HFFc6 (cell line): ENCODE measurements around the gene RPH3AL. TPM values are rescaled to one million over a fixed set of nuclear protein-coding genes. Genes with fewer than 3 reads are reported as not detected.
A peak's percentile ranks its signal among the peaks of the same experiment; 100 is the strongest.

Source experiments
- DNase-seq: peaks from one replicate; pipeline ENCODE4 v3.0.0-alpha.2; 2018
- H3K27ac Mint-ChIP-seq: 2 replicates; pipeline ENCODE4 v1.8.0; 2020; ENCODE audit warnings: mild to moderate bottlenecking, mixed read lengths
- H3K27me3 Mint-ChIP-seq: 2 replicates; pipeline ENCODE4 v1.8.0; 2021; ENCODE audit warnings: mild to moderate bottlenecking, moderate library complexity, mixed read lengths; ENCODE audit not compliant: insufficient read depth
- H3K36me3 Mint-ChIP-seq: 2 replicates; pipeline ENCODE4 v1.8.0; 2021; ENCODE audit warnings: low read depth, mixed read lengths
- H3K4me1 Mint-ChIP-seq: 2 replicates; pipeline ENCODE4 v1.8.0; 2020; ENCODE audit warnings: low read depth, mixed read lengths
- H3K4me3 Mint-ChIP-seq: 2 replicates; pipeline ENCODE4 v1.8.0; 2020; ENCODE audit warnings: mild to moderate bottlenecking, moderate library complexity, mixed read lengths
- H3K9me3 Mint-ChIP-seq: 2 replicates; pipeline ENCODE4 v1.8.0; 2020; ENCODE audit warnings: mild to moderate bottlenecking, mixed read lengths
- total RNA-seq, 6 experiments: library from RNA; stranded (reverse); fragmentation: NEBNext Ultra II Directional; extraction: Animal tissue kit (Norgen Biotek cat#: 25700); gene quantifications; 2 replicates in 1 of 6; 3 replicates in 5 of 6; pipeline ENCODE4 v1.2.3, GENCODE V29; 2021
- TF ChIP-seq, protein P1 (sequence below): fragments of 200-600 bp; sonication (generic); IDR thresholded peaks from 2 replicates; pipeline ENCODE4 v1.5.0; 2021; ENCODE audit warnings: antibody characterized with exemption, mild to moderate bottlenecking

The RPH3AL gene
- total RNA-seq, 6 experiments from 2014 or later = 1.4 to 2.4 (median 2.0) TPM

DNA sequence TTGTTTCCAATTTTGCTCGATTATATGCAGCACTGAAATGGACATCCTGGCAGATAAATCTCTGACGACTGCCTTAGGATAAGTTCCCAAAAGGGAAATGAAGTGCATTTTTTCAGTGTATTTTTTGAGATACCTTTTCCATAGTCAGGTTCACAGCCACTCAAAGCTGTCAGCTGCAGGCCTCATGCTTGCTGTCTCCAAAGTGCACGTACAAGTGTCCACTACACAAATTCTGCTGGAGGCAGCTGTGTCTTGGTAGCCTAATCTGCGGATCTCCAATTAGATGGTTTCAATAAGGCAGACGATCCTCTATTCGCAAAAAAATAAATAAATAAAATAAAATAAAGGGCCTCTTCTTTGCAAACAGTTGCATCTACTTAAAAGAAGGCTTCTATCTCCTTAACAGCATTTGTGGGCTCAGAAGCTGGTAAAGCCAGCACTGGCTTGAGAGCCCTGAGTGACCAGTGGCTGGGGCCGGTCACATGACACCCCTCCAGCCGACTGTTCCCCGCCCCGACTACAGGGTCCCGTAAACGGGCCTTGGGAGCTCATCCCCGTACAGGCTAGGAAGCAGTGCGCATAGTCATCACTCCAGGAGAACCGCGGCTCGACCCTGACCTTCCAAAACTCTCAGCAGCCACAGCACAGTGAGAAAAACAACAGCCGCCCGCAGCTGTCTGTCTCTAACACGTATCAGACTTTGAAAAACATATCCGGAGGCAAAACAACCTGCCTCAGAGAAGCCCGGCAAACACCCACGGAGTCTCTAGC, 18.8 kb downstream of the RPH3AL start:
- Mint-ChIP-seq H3K27me3 (peaks cover 28% of the 10 kb centered on the region), H3K27ac (no peak overlapping the region), H3K4me1 (no peaks in the 10 kb centered on the region), H3K36me3 (no peaks in the 10 kb centered on the region), H3K4me3 (0 out of 2 replicates have a peak overlapping the region, but pooled peaks have one; percentile 42), H3K9me3 (no peaks in the 10 kb centered on the region)
- DNase-seq = no peak
- TF ChIP-seq, protein P1, sequence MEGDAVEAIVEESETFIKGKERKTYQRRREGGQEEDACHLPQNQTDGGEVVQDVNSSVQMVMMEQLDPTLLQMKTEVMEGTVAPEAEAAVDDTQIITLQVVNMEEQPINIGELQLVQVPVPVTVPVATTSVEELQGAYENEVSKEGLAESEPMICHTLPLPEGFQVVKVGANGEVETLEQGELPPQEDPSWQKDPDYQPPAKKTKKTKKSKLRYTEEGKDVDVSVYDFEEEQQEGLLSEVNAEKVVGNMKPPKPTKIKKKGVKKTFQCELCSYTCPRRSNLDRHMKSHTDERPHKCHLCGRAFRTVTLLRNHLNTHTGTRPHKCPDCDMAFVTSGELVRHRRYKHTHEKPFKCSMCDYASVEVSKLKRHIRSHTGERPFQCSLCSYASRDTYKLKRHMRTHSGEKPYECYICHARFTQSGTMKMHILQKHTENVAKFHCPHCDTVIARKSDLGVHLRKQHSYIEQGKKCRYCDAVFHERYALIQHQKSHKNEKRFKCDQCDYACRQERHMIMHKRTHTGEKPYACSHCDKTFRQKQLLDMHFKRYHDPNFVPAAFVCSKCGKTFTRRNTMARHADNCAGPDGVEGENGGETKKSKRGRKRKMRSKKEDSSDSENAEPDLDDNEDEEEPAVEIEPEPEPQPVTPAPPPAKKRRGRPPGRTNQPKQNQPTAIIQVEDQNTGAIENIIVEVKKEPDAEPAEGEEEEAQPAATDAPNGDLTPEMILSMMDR = no peak

- peak; percentile 14 for DNase-seq
- H3K27ac Mint-ChIP-seq = no peak overlapping the region
These were observed 19.9 kb downstream of the RPH3AL start for GRCh38 chr17:332558-333322.

DNA sequence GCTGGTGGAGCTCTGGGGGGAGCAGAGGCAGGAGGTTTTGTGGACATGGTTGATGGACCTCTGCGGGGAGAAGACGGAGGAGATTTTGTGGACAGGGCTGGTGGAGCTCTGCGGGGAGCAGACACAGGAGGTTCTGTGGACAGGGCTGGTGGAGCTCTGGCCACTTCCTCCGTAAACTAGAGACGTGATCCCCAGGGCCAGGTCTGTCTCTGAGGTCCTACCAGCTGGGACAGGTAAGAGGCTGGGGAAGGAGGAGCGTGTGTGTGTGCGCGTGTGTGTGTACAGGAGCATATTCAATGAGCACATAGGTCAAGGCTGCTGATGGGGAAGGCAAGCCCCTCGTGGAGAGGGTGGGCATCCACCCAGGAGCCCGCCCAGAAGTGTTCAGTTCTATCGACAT, 20.6 kb downstream of the RPH3AL start:
- Mint-ChIP-seq H3K4me3 (no peak overlapping the region), H3K9me3 (no peaks in the 10 kb centered on the region), H3K27me3 (peaks cover 34% of the 10 kb centered on the region), H3K27ac (no peak overlapping the region), H3K36me3 (no peaks in the 10 kb centered on the region), H3K4me1 (no peaks in the 10 kb centered on the region)
- DNase-seq = no peak
- TF ChIP-seq, protein P1 = no peak

More at GRCh38 chr17:332558-333322, 19.9 kb downstream of the RPH3AL start:
- H3K36me3 Mint-ChIP-seq = no peaks in the 10 kb centered on the region
- H3K4me1 Mint-ChIP-seq = no peaks in the 10 kb centered on the region
- peaks cover 28% of the 10 kb centered on the region for H3K27me3 Mint-ChIP-seq
- TF ChIP-seq, protein P1 = no peak
- H3K4me3 Mint-ChIP-seq = no peak overlapping the region
- H3K9me3 Mint-ChIP-seq = no peaks in the 10 kb centered on the region

- Mint-ChIP-seq H3K27me3 (peaks cover 32% of the 10 kb centered on the region), H3K9me3 (no peaks in the 10 kb centered on the region), H3K27ac (no peak overlapping the region), H3K4me1 (no peaks in the 10 kb centered on the region), H3K36me3 (no peaks in the 10 kb centered on the region), H3K4me3 (peak overlapping the region; percentile 32; the same call in 1 of the 2 replicates)
- DNase-seq = no peak
- TF ChIP-seq, protein P1 = no peak
These were observed 21.5 kb downstream of the RPH3AL start for GRCh38 chr17:330993-331701.

- no peaks in the 10 kb centered on the region for H3K9me3 Mint-ChIP-seq
- DNase-seq = no peak
- no peaks in the 10 kb centered on the region for H3K4me1 Mint-ChIP-seq
- no peaks in the 10 kb centered on the region for H3K36me3 Mint-ChIP-seq
- TF ChIP-seq, protein P1 = no peak
- no peak overlapping the region for H3K4me3 Mint-ChIP-seq
- peaks cover 32% of the 10 kb centered on the region for H3K27me3 Mint-ChIP-seq
- H3K27ac Mint-ChIP-seq = no peak overlapping the region
These were observed 22.7 kb downstream of the RPH3AL start for GRCh38 chr17:329784-330420.
